ENCODE results near the gene ABHD11. TPM values are rescaled to one million over a fixed set of nuclear protein-coding genes. Genes with fewer than 3 reads are reported as not detected.

Gene ABHD11
- total RNA-seq, 4 donors from 2014 or later, result 5.6 to 8.5 (median 6.6) TPM

DNA sequence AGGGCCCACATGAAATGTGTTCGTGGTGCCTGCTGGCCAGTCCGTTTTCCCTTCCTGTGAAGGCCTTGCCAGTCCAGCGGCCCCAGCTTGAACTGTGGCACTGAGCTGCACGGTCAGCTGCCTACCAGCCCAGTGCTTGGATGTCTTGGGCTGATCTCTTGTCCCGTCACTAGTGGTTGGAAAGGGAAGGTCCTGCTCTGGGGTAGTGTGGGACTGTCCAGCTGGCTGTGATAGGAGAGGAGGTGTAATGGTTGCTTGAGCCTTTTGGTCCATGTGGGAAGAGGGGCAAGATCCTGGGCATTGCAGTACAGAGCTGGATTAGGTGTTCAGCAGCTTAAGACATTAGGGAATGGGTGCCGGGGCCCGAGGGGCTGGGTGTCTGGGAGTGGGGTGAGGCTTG is 40.2 kb downstream of the ABHD11 start:
- Histone ChIP-seq H3K27ac (no peak overlapping the region), H3K36me3 (peaks cover 0 to 99% of the 10 kb centered on the region in 2 donors), H3K9me3 (no peaks in the 10 kb centered on the region), H3K4me1 (peaks cover 0 to under 1% (median 0%) of the 10 kb centered on the region in 3 donors), H3K4me3 (no peak overlapping the region), H3K27me3 (no peaks in the 10 kb centered on the region)
- TF ChIP-seq POLR2AphosphoS5 (IDR thresholded peaks at IDR 0.05) (no peak), POLR2A (IDR thresholded peaks at IDR 0.05) (no peak), EP300 (IDR thresholded peaks at IDR 0.05) (no peak)
- TF ChIP-seq, protein P1, sequence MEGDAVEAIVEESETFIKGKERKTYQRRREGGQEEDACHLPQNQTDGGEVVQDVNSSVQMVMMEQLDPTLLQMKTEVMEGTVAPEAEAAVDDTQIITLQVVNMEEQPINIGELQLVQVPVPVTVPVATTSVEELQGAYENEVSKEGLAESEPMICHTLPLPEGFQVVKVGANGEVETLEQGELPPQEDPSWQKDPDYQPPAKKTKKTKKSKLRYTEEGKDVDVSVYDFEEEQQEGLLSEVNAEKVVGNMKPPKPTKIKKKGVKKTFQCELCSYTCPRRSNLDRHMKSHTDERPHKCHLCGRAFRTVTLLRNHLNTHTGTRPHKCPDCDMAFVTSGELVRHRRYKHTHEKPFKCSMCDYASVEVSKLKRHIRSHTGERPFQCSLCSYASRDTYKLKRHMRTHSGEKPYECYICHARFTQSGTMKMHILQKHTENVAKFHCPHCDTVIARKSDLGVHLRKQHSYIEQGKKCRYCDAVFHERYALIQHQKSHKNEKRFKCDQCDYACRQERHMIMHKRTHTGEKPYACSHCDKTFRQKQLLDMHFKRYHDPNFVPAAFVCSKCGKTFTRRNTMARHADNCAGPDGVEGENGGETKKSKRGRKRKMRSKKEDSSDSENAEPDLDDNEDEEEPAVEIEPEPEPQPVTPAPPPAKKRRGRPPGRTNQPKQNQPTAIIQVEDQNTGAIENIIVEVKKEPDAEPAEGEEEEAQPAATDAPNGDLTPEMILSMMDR (IDR thresholded peaks at IDR 0.05), result no peak
- no peak for ATAC-seq
- WGBS, 2 donors (ENCODE audit: low coverage in 1 of 2), result 80% methylated on average over 4 of the region's 7 CpGs; no CpG with 5 or more reads in 1 of the 2 donors

DNA sequence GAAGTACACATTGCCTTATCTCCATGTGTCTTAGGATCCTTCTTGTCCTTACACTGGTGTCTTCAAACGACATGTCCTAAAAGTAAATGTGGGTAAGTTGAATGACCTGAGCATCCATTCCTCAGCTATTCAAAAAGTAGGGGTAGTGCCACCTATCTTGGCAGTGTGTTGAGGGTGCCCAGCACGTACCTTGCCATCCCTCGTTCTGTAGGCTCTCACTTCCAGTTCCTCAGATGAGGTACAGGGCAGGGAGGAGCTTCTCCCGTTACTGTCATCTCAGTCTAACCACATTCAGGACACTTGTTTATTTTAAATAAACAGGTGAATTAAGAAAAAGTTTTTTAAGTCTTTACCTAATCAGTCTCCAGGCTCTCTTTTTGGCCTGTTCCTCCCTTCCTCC is 42.2 kb downstream of the ABHD11 start:
- ATAC-seq, result no peak
- Histone ChIP-seq H3K4me3 (no peak overlapping the region), H3K4me1 (no peaks in the 10 kb centered on the region), H3K36me3 (peaks cover 0 to 99% of the 10 kb centered on the region in 2 donors), H3K27me3 (no peaks in the 10 kb centered on the region), H3K27ac (no peak overlapping the region), H3K9me3 (no peaks in the 10 kb centered on the region)
- TF ChIP-seq POLR2AphosphoS5 (IDR thresholded peaks at IDR 0.05) (no peak), POLR2A (IDR thresholded peaks at IDR 0.05) (no peak), EP300 (IDR thresholded peaks at IDR 0.05) (no peak)
- TF ChIP-seq, protein P1 (IDR thresholded peaks at IDR 0.05), result no peak
- whole genome bisulfite sequencing, 2 donors (ENCODE audit: low coverage in 1 of 2), result 75 to 78% methylated on average over 4 of the region's 4 CpGs

DNA sequence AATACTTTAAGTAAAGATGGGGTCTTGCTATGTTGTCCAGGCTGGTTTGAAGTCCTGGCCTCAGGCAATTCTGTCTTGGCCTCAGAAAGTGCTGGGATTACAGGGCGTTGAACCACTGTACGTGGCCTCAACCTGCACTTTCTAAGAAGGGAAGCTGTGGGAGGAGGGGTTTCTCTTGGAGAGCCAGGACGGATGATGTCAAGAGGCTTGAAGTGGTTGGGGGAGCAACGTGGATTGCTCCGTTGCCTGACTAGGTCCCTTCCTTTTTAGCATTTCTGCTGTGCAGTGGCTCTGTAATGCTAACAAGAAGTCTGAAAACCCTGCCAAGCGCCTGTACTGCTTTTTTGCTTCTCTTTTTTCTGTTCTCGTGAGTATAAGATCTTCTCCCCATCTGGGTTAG is 48.0 kb downstream of the ABHD11 start:
- Histone ChIP-seq H3K27me3 (no peaks in the 10 kb centered on the region), H3K4me3 (no peak overlapping the region), H3K27ac (no peak overlapping the region), H3K36me3 (peaks cover 0 to 94% of the 10 kb centered on the region in 2 donors), H3K9me3 (no peaks in the 10 kb centered on the region), H3K4me1 (peaks cover 0 to 1% (median 0%) of the 10 kb centered on the region in 3 donors)
- WGBS, 2 donors (ENCODE audit: low coverage in 1 of 2), result 59 to 85% methylated on average over 3 to 6 of the region's 7 CpGs
- no peak for ATAC-seq
- no peak for TF ChIP-seq EP300 (IDR thresholded peaks at IDR 0.05)
- TF ChIP-seq POLR2AphosphoS5 (IDR thresholded peaks at IDR 0.05), result no peak
- no peak for TF ChIP-seq POLR2A (IDR thresholded peaks at IDR 0.05)
- TF ChIP-seq, protein P1 (IDR thresholded peaks at IDR 0.05), result no peak

DNA sequence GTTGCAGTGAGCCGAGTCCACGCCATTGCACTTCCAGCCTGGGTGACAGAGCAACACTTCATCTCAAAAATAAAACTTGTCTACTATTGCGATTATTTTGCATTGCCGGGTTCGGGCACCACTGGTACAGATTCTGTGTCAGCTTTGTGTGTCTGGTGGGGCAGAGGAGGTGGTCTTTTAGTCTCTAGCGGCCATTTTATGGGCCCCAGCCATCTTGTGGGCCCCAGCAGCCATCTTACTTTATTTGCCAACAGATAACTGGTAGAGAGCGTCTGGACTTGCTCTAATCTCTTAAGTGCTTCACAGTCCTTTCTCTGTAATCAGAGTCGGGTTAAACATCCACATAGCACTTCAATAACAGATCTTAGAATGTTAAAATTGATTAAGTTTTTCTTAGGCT is 50.3 kb downstream of the ABHD11 start:
- H3K4me3 ChIP-seq, result no peak overlapping the region
- H3K36me3 ChIP-seq, result peaks cover 0 to 70% of the 10 kb centered on the region in 2 donors
- H3K27ac ChIP-seq, result no peak overlapping the region
- 50 to 77% methylated on average over 1 to 2 of the region's 8 CpGs for WGBS, 2 donors (ENCODE audit: low coverage in 1 of 2)
- peaks cover 0 to 20% (median 0%) of the 10 kb centered on the region in 3 donors for H3K4me1 ChIP-seq
- H3K9me3 ChIP-seq, result no peaks in the 10 kb centered on the region
- ATAC-seq, result no peak
- H3K27me3 ChIP-seq, result no peaks in the 10 kb centered on the region
- TF ChIP-seq EP300 (IDR thresholded peaks at IDR 0.05) (no peak), POLR2A (IDR thresholded peaks at IDR 0.05) (no peak), POLR2AphosphoS5 (IDR thresholded peaks at IDR 0.05) (no peak)
- TF ChIP-seq, protein P1 (IDR thresholded peaks at IDR 0.05), result no peak

Small RNAs within 50 kb of the gene (small RNA-seq; reads per million reads assigned to genes)
- gene MIR4284, result 0 reads per million in 4 donors
- 0 reads per million in 4 donors for gene RN7SL265P

Other genes starting within 250 kb of the ABHD11 start
- 10 to 100 TPM; 56.0 to 77.8 (median 69.6) TPM for gene BAZ1B, start 216.5 kb downstream of the ABHD11 start, total RNA-seq
- gene BCL7B, start 181.1 kb downstream of the ABHD11 start, total RNA-seq, result 100 to 1,000 TPM; 104 to 144 (median 108) TPM
- gene TBL2, start 160.2 kb downstream of the ABHD11 start, total RNA-seq, result 10 to 100 TPM; 19.1 to 32.5 (median 28.9) TPM
- 10 to 100 TPM in 3 of 4 donors, 1 to 10 TPM in 1; 7.7 to 56.2 (median 17.5) TPM for gene MLXIPL, start 114.3 kb downstream of the ABHD11 start, total RNA-seq
- gene VPS37D, start 71.0 kb downstream of the ABHD11 start, total RNA-seq, result 1 to 10 TPM; 2.6 to 7.0 (median 3.2) TPM
- gene DNAJC30, start 55.3 kb downstream of the ABHD11 start, total RNA-seq, result 1 to 10 TPM; 2.3 to 9.3 (median 5.3) TPM
- gene BUD23, start 55.2 kb downstream of the ABHD11 start, total RNA-seq, result 10 to 100 TPM; 41.5 to 65.0 (median 45.3) TPM
- 10 to 100 TPM in 3 of 4 donors, 1 to 10 TPM in 1; 9.6 to 24.0 (median 15.2) TPM for gene STX1A, start 19.1 kb downstream of the ABHD11 start, total RNA-seq
- gene CLDN3, start 31.5 kb upstream of the ABHD11 start, total RNA-seq, result 1 to 10 TPM in 1 of 4 donors, not detected in 3; 5.9 TPM
- 10 to 100 TPM in 1 of 4 donors, under 1 TPM in 3; 0.54 to 16.8 (median 0.79) TPM for gene CLDN4, start 92.2 kb upstream of the ABHD11 start, total RNA-seq
- 1 to 10 TPM in 3 of 4 donors, under 1 TPM in 1; 0.93 to 7.8 (median 3.5) TPM for gene METTL27, start 103.7 kb upstream of the ABHD11 start, total RNA-seq
- gene TMEM270, start 122.4 kb upstream of the ABHD11 start, total RNA-seq, result not detected

Data from gastroesophageal sphincter (tissue), 4 donors.